ENCODE data around the gene DISP2. TPM values are rescaled to one million over a fixed set of nuclear protein-coding genes. Genes with fewer than 3 reads are reported as not detected.
A peak's percentile ranks its signal among the peaks of the same experiment; 100 is the strongest.

DISP2 gene
- total RNA-seq, 2 donors from 2014 or later: 0.21 to 0.54 TPM

DNA sequence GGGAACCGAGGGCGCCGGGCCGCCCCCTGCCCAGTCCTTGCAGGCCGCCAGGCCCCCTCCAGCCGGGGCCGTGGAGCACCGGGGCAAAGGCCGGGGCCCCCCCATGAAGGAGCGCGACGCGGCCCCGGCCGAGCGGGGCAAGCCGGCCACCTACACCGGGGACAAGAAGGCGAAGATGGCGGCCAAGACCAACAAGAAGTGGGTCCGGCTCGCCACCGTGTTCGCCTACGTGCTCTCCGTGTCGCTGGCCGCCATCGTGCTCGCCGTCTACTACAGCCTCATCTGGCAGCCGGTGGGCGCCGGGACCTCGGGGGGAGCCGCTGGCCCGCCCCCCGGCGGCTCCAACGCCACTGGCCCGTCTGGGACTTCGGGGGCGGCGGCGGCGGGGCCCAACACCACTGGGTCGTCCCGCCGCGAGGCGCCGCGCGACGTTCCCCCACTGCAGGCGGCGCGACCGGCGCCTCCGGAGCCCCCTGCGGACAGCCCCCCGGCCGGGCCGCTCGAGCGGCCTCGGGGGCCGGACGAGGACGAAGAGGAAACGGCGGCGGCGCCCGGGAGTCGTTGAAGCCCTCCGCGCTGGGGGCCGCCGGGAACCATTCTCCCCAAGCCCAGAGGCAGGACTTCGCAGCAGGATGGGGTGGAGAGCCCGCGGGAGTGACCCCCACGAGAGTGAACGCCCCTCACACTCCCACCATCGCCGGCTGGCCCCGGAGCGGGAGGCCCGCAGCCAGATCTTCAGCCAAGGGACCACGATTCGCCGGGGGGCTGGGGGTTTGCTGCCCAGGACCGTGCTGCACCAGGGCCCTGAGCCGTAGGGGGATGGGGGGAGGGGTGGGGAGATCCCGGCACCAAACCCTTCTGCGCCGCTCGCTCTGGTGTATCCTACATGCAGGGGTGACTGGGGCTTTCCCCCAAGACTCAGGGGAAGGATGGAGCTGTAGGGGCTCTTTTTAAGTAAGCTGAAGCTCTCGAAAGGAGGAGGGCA lies 33.8 kb upstream of the DISP2 start:
- Histone ChIP-seq H3K9me3 (no peaks in the 10 kb centered on the region), H3K27me3 (replicated peaks; ENCODE audit: insufficient read depth) (no peaks in the 10 kb centered on the region), H3K36me3 (no peaks in the 10 kb centered on the region), H3K4me3 (peak overlapping the region; percentile 87), H3K4me1 (ENCODE audit: control insufficient read depth in 1 of 2, low read depth in 2 of 2) (peaks cover 36 to 56% of the 10 kb centered on the region in 2 donors), H3K27ac (peak overlapping the region; percentile 78 to 86)
- ATAC-seq (ENCODE audit: insufficient number of reproducible peaks, low FRiP score, low read depth) (no peak), DNase-seq (ENCODE audit: low spot score) (no peak)
- TF ChIP-seq, protein P1, sequence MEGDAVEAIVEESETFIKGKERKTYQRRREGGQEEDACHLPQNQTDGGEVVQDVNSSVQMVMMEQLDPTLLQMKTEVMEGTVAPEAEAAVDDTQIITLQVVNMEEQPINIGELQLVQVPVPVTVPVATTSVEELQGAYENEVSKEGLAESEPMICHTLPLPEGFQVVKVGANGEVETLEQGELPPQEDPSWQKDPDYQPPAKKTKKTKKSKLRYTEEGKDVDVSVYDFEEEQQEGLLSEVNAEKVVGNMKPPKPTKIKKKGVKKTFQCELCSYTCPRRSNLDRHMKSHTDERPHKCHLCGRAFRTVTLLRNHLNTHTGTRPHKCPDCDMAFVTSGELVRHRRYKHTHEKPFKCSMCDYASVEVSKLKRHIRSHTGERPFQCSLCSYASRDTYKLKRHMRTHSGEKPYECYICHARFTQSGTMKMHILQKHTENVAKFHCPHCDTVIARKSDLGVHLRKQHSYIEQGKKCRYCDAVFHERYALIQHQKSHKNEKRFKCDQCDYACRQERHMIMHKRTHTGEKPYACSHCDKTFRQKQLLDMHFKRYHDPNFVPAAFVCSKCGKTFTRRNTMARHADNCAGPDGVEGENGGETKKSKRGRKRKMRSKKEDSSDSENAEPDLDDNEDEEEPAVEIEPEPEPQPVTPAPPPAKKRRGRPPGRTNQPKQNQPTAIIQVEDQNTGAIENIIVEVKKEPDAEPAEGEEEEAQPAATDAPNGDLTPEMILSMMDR (IDR thresholded peaks at IDR 0.05): no peak

- no peaks in the 10 kb centered on the region for H3K9me3 ChIP-seq
- ATAC-seq (ENCODE audit: insufficient number of reproducible peaks, low FRiP score, low read depth): no peak
- peaks cover 43 to 66% of the 10 kb centered on the region in 2 donors for H3K4me1 ChIP-seq (ENCODE audit: control insufficient read depth in 1 of 2, low read depth in 2 of 2)
- H3K4me3 ChIP-seq: peak overlapping the region; percentile 87
- peak overlapping the region; percentile 78 to 86 for H3K27ac ChIP-seq
- no peak for DNase-seq (ENCODE audit: low spot score)
- no peaks in the 10 kb centered on the region for H3K36me3 ChIP-seq
- TF ChIP-seq, protein P1 (IDR thresholded peaks at IDR 0.05): no peak
- no peaks in the 10 kb centered on the region for H3K27me3 ChIP-seq (replicated peaks; ENCODE audit: insufficient read depth)
These were observed 32.8 kb upstream of the DISP2 start for GRCh38 chr15:40325188-40325587.

GRCh38 chr15:40325700-40326099 lies 32.3 kb upstream of the DISP2 start:
- Histone ChIP-seq H3K27me3 (replicated peaks; ENCODE audit: insufficient read depth) (no peaks in the 10 kb centered on the region), H3K4me3 (peak overlapping the region; percentile 87), H3K4me1 (ENCODE audit: control insufficient read depth in 1 of 2, low read depth in 2 of 2) (peaks cover 47 to 71% of the 10 kb centered on the region in 2 donors), H3K36me3 (no peaks in the 10 kb centered on the region), H3K27ac (peak overlapping the region; percentile 78 to 86), H3K9me3 (no peaks in the 10 kb centered on the region)
- no peak for ATAC-seq (ENCODE audit: insufficient number of reproducible peaks, low FRiP score, low read depth)
- TF ChIP-seq, protein P1 (IDR thresholded peaks at IDR 0.05): no peak
- DNase-seq (ENCODE audit: low spot score): no peak

DNA sequence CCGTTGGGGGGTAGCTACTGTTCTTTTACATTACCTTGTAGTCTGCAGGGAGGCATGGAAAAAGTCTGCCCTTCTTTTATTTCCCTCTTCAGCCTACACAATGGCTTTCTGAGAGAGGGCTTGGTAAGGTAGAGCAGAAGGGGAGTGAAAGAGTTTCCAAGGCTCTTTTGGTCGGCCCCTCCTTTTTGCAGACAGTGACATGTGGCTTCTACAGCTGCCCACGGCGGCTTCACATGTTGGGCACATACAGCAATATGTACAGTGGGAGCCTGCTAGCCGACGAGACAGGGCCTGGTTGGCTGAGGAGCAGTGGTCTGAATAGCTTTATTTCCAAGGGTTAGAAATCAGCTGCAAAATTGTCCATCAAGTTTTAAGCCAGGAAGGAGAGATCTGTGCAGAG lies 30.6 kb upstream of the DISP2 start:
- Histone ChIP-seq H3K4me3 (peak overlapping the region; percentile 87), H3K36me3 (no peaks in the 10 kb centered on the region), H3K27me3 (replicated peaks; ENCODE audit: insufficient read depth) (no peaks in the 10 kb centered on the region), H3K9me3 (no peaks in the 10 kb centered on the region), H3K4me1 (ENCODE audit: control insufficient read depth in 1 of 2, low read depth in 2 of 2) (peaks cover 48 to 75% of the 10 kb centered on the region in 2 donors), H3K27ac (peak overlapping the region; percentile 78 to 86)
- DNase-seq (ENCODE audit: low spot score) (no peak), ATAC-seq (ENCODE audit: insufficient number of reproducible peaks, low FRiP score, low read depth) (no peak)
- TF ChIP-seq, protein P1 (IDR thresholded peaks at IDR 0.05): no peak

GRCh38 chr15:40328176-40328575 lies 29.8 kb upstream of the DISP2 start:
- Histone ChIP-seq H3K9me3 (no peaks in the 10 kb centered on the region), H3K27ac (peak overlapping the region; percentile 78 to 86), H3K36me3 (no peaks in the 10 kb centered on the region), H3K4me1 (ENCODE audit: control insufficient read depth in 1 of 2, low read depth in 2 of 2) (peaks cover 48 to 77% of the 10 kb centered on the region in 2 donors), H3K4me3 (peak overlapping the region; percentile 87), H3K27me3 (replicated peaks; ENCODE audit: insufficient read depth) (no peaks in the 10 kb centered on the region)
- no peak for DNase-seq (ENCODE audit: low spot score)
- TF ChIP-seq, protein P1 (IDR thresholded peaks at IDR 0.05): no peak
- ATAC-seq (ENCODE audit: insufficient number of reproducible peaks, low FRiP score, low read depth): no peak

Measured in thoracic aorta (tissue), 2 donors.